Fibroblast of villous mesenchyme (primary cell): Measurements from ENCODE around the gene MIPEP. TPM values are rescaled to one million over a fixed set of nuclear protein-coding genes. Genes with fewer than 3 reads are reported as not detected.

ENCODE experiments used
- DNase-seq: peaks from one replicate; pipeline ENCODE4 v3.0.0-alpha.2; 2010; ENCODE audit warnings: low read depth
- H3K4me3 ChIP-seq: 2 replicates; pipeline ENCODE4 v1.5.1; 2011; ENCODE audit warnings: low read depth, mild to moderate bottlenecking, low read length
- CTCF ChIP-seq: IDR thresholded peaks from 2 replicates; pipeline ENCODE4 v1.5.1; 2012; ENCODE audit warnings: low read depth, mild to moderate bottlenecking, low read length; ENCODE audit not compliant: insufficient read depth
- total RNA-seq: library from RNA; depleted of rRNA; stranded (reverse); fragments of >200 nt; gene quantifications from 2 replicates; pipeline ENCODE4 v1.2.3, GENCODE V29; 2012

MIPEP gene
- total RNA-seq, 1 donor: 38.9 TPM

DNA sequence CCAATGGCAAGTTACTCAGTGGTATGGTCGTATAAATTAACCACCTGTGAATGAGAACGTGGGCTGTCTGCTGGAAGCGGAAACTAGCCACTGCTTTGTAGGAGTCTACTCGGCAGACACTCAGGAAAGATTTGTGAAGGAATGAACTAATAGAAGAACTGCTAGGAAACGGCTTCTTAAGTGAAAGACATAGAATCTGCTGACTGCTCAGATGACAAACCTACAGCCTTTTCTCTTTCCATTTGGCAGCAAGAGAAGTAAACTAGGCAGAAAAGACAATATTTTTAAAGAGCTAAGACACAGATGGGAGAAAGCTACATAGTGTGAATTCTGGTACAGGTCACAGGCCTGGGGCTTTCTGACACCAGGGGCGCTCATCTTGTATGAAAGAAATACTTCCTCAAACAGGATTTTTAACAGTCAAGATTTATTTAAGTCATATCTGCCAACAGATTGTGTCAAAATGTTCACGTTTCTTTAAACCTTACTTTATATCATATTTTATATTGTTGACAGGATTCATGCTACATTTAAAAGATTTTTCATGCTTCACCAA, 78.4 kb downstream of the MIPEP start:
- TF ChIP-seq CTCF: peak; percentile 16
- DNase-seq: no peak
- no peak overlapping the region for H3K4me3 ChIP-seq

- DNase-seq: peak; percentile 53
- H3K4me3 ChIP-seq: no peak overlapping the region
- TF ChIP-seq CTCF: no peak
Measured at GRCh38 chr13:23808803-23809202, 80.4 kb downstream of the MIPEP start.

DNA sequence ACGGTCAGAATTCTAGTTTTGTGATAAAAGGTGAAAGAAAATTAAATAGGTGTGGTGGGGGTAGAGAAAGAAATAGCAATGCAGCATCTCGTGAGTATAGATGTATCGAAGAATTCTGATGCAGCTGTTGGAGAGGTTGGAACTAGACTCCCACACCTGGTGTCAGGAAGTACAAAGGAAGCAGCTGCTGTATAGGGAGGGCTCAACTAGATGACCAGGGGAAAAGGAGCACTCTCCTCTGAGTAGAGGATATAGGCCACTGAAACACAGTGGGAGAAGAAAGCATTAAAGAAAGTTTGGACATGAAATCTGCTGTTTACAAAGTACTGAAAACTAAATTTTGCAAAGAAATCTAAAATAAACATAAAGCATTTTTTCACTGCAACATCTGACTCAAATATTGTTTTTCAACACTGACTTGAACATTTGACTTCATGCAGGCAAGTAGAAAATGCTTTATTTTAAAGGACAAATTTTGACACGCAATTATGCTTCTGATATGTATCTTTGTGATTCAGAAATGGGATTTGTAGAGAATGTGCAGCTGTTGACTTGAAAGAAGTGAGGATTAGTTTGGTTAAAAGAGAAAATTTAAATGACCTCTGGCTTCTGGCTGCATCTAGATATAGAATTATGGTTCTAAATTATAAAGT, 82.2 kb downstream of the MIPEP start:
- no peak overlapping the region for H3K4me3 ChIP-seq
- no peak for TF ChIP-seq CTCF
- DNase-seq: no peak

DNA sequence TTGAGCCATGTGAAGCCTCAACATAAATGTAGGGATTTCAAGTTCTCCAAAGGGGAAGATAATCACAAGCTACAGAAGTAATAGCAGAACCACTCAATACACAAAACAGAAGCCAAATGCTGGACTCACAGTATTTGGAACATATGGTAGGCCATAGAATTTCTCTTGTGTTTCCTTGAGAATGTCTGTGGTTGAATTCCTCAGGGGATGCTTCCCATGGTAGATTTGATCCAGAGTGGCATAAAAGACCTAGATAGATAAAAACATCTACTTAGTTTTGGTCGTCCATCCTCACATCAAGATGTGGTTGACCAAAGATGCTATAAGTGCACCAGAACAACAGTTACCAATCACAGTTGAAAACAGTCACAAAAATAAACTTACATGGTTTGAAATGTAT, 83.4 kb downstream of the MIPEP start:
- no peak for DNase-seq
- TF ChIP-seq CTCF: no peak
- H3K4me3 ChIP-seq: no peak overlapping the region

- DNase-seq: no peak
- H3K4me3 ChIP-seq: no peak overlapping the region
- TF ChIP-seq CTCF: no peak
Measured at GRCh38 chr13:23805122-23805521, 84.1 kb downstream of the MIPEP start.

DNA sequence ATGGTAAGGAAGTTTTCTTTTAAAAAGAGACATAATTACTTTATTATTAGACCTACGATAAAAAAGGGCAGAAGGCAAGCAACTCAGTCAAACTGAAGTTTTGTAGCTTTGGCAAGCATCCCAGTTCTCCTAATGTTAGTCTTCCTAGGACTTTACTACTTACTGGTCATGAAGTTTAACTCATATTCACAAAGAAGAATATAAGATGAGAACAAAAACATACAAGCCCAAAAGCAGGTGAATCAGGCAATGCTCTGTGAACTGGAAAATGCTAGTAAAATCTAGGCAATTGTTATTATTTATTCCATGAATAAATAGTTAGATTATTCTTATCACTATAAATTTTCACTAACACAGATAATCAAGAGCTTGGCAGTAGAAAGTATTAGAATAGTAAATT, 85.0 kb downstream of the MIPEP start:
- H3K4me3 ChIP-seq: no peak overlapping the region
- peak; percentile 71 for DNase-seq
- no peak for TF ChIP-seq CTCF

- TF ChIP-seq CTCF: no peak
- no peak for DNase-seq
- H3K4me3 ChIP-seq: no peak overlapping the region
Measured at GRCh38 chr13:23801141-23801540, 88.1 kb downstream of the MIPEP start.
